PFSK-1 (cell line): ENCODE data around the gene CIAO3.

Experiments
- FOXP2 ChIP-seq: optimal IDR thresholded peaks from 2 replicates; pipeline ENCODE3; 2011; ENCODE audit warnings: borderline replicate concordance, control low read depth, inconsistent platforms; ENCODE audit not compliant: insufficient read depth; ENCODE audit errors: extremely low read length, extremely low read depth
- POLR2AphosphoS5 ChIP-seq: IDR thresholded peaks from 2 replicates; pipeline ENCODE4 v1.6.1; 2012; ENCODE audit warnings: low read depth, mild to moderate bottlenecking, control low read depth, low read length, moderate library complexity
- REST ChIP-seq, 2 experiments: IDR thresholded peaks; 2 replicates each; pipeline versions ENCODE4 v1.6.1 to v1.8.0; 2011 to 2012; ENCODE audit warnings: low read depth in 2 of 2, low read length in 2 of 2, control low read depth in 1 of 2, inconsistent platforms in 1 of 2, mild to moderate bottlenecking in 1 of 2, moderate library complexity in 1 of 2; ENCODE audit not compliant: insufficient read depth in 1 of 2
- SIN3A ChIP-seq: IDR thresholded peaks from 2 replicates; pipeline ENCODE4 v1.6.1; 2012; ENCODE audit warnings: mild to moderate bottlenecking, low read length, moderate library complexity, borderline replicate concordance; ENCODE audit not compliant: insufficient read depth
- TAF1 ChIP-seq: IDR thresholded peaks from 2 replicates; pipeline ENCODE4 v1.6.1; 2012; ENCODE audit warnings: low read length, control low read depth, borderline replicate concordance; ENCODE audit not compliant: insufficient read depth

Gene CIAO3

GRCh38 chr16:787978-788398 is 47.2 kb upstream of the CIAO3 start, which contains the start of gene RPUSD1:
RPUSD1 (minus strand) TSS chr16:788381; CDS start chr16:787737, 644 bp downstream.
- TF ChIP-seq SIN3A (no peak), REST (IDR thresholded peaks at IDR 0.05; ENCODE audit: insufficient read depth in 1 of 2, low read depth in 2 of 2, low read length in 2 of 2) (no peak), POLR2AphosphoS5 (no peak), TAF1 (no peak), FOXP2 (no peak)

- TF ChIP-seq REST (IDR thresholded peaks at IDR 0.05; ENCODE audit: insufficient read depth in 1 of 2, low read depth in 2 of 2, low read length in 2 of 2): no peak
- TF ChIP-seq TAF1: no peak
- TF ChIP-seq POLR2AphosphoS5: no peak
- no peak for TF ChIP-seq SIN3A
- TF ChIP-seq FOXP2: no peak
Measured at GRCh38 chr16:787321-787966, 46.6 kb upstream of the CIAO3 start.

GRCh38 chr16:785563-786535 is 45.1 kb upstream of the CIAO3 start:
- no peak for TF ChIP-seq FOXP2
- no peak for TF ChIP-seq SIN3A
- no peak for TF ChIP-seq REST (IDR thresholded peaks at IDR 0.05; ENCODE audit: insufficient read depth in 1 of 2, low read depth in 2 of 2, low read length in 2 of 2)
- TF ChIP-seq POLR2AphosphoS5: no peak
- TF ChIP-seq TAF1: no peak

DNA sequence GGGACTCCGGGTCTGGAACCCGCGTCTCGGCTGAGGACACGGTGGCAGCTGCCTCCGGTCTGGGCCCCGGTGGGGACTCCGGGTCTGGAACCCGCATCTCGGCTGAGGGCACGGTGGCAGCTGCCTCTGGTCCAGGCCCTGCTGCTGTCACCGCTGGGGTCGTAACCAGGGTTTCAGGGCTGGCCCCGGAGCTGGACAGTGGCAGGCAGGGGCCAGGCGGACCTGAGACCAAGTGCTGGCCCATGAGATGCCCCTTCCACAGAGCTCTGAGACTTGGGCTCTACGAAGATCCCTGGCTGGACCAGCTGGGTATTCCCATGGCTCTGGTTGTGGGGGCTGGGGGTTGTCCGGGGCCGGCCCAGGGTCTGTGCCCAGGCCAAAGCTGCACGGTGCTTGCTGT is 43.6 kb upstream of the CIAO3 start:
- TF ChIP-seq REST (IDR thresholded peaks at IDR 0.05; ENCODE audit: insufficient read depth in 1 of 2, low read depth in 2 of 2, low read length in 2 of 2) (no peak), POLR2AphosphoS5 (no peak), SIN3A (no peak), TAF1 (no peak), FOXP2 (no peak)
